H9 (cell line): Measurements from ENCODE around the gene SHB. TPM values are rescaled to one million over a fixed set of nuclear protein-coding genes. Genes with fewer than 3 reads are reported as not detected.
A peak's percentile ranks its signal among the peaks of the same experiment; 100 is the strongest.

ENCODE experiments used
- DNase-seq: peaks from one replicate; pipeline ENCODE4 v3.0.0-alpha.2; 2017
- H2AFZ ChIP-seq: one replicate; pipeline ENCODE4 v1.6.1; 2013; ENCODE audit warnings: mild to moderate bottlenecking, low read length, control low read depth, moderate library complexity
- H2AK5ac ChIP-seq: 2 replicates; pipeline ENCODE4 v1.6.1; 2013; ENCODE audit warnings: low read length, control low read depth, mixed read lengths; ENCODE audit not compliant: insufficient read length
- H2BK120ac ChIP-seq: one replicate; pipeline ENCODE4 v1.6.1; 2013; ENCODE audit warnings: low read depth, mild to moderate bottlenecking, low read length, control low read depth, inconsistent platforms; ENCODE audit not compliant: poor library complexity, severe bottlenecking
- H2BK12ac ChIP-seq: 2 replicates; pipeline ENCODE4 v1.6.1; 2013; ENCODE audit warnings: low read length, control low read depth, mixed read lengths, low read depth; ENCODE audit not compliant: insufficient read length
- H2BK15ac ChIP-seq: 2 replicates; pipeline ENCODE4 v1.6.1; 2013; ENCODE audit warnings: low read depth, low read length, control low read depth
- H2BK20ac ChIP-seq: one replicate; pipeline ENCODE4 v1.6.1; 2013; ENCODE audit warnings: low read depth, mild to moderate bottlenecking, low read length, control low read depth, inconsistent platforms; ENCODE audit not compliant: poor library complexity, severe bottlenecking
- H2BK5ac ChIP-seq: 2 replicates; pipeline ENCODE4 v1.6.1; 2013; ENCODE audit warnings: low read length, control low read depth, mixed read lengths; ENCODE audit not compliant: insufficient read length
- H3K14ac ChIP-seq: 2 replicates; pipeline ENCODE4 v1.6.1; 2013; ENCODE audit warnings: low read length, control low read depth; ENCODE audit not compliant: insufficient read depth
- H3K18ac ChIP-seq: 2 replicates; pipeline ENCODE4 v1.6.1; 2013; ENCODE audit warnings: low read depth, mild to moderate bottlenecking, mixed read lengths, low read length, control low read depth; ENCODE audit not compliant: insufficient read length
- H3K23ac ChIP-seq: 2 replicates; pipeline ENCODE4 v1.6.1; 2013; ENCODE audit warnings: low read length, control low read depth, mixed read lengths, low read depth; ENCODE audit not compliant: insufficient read length
- H3K23me2 ChIP-seq: 2 replicates; pipeline ENCODE4 v1.6.1; 2013; ENCODE audit warnings: low read depth, mild to moderate bottlenecking, mixed read lengths, low read length, control low read depth; ENCODE audit not compliant: insufficient read length, poor library complexity, severe bottlenecking
- H3K27ac ChIP-seq: 2 replicates; pipeline ENCODE4 v1.5.1; 2013; ENCODE audit warnings: low read length, control low read depth, mixed read lengths, low read depth; ENCODE audit not compliant: insufficient read length
- H3K27me3 ChIP-seq: 2 replicates; pipeline ENCODE4 v1.6.1; 2013; ENCODE audit warnings: low read length, control low read depth, inconsistent platforms; ENCODE audit not compliant: insufficient read depth
- H3K4ac ChIP-seq: 2 replicates; pipeline ENCODE4 v1.6.1; 2013; ENCODE audit warnings: low read depth, mild to moderate bottlenecking, control low read depth, inconsistent platforms, low read length, moderate library complexity
- H3K4me1 ChIP-seq: 2 replicates; pipeline ENCODE4 v1.6.1; 2013; ENCODE audit warnings: low read length, control low read depth, inconsistent platforms; ENCODE audit not compliant: insufficient read depth
- H3K4me2 ChIP-seq: 2 replicates; pipeline ENCODE4 v1.6.1; 2013; ENCODE audit warnings: low read length, control low read depth, mixed read lengths; ENCODE audit not compliant: insufficient read length, insufficient read depth
- H3K56ac ChIP-seq: 2 replicates; pipeline ENCODE4 v1.6.1; 2013; ENCODE audit warnings: low read depth, mild to moderate bottlenecking, mixed read lengths, low read length, control low read depth; ENCODE audit not compliant: insufficient read length
- H3K79me1 ChIP-seq: 2 replicates; pipeline ENCODE4 v1.6.1; 2013; ENCODE audit warnings: low read depth, mild to moderate bottlenecking, moderate library complexity, low read length, control low read depth, inconsistent platforms; ENCODE audit not compliant: insufficient read depth, poor library complexity, severe bottlenecking
- H3K79me2 ChIP-seq: 2 replicates; pipeline ENCODE4 v1.6.1; 2013; ENCODE audit warnings: low read length, control low read depth, inconsistent platforms; ENCODE audit not compliant: insufficient read depth
- H3K9ac ChIP-seq: 2 replicates; pipeline ENCODE4 v1.6.1; 2013; ENCODE audit warnings: low read length, control low read depth, mixed read lengths; ENCODE audit not compliant: insufficient read length; ENCODE audit errors: extremely low read depth
- H3K9me3 ChIP-seq: one replicate; pipeline ENCODE4 v1.6.1; 2013; ENCODE audit warnings: low read depth, low read length, inconsistent platforms; ENCODE audit not compliant: control insufficient read depth
- H3T11ph ChIP-seq: one replicate; pipeline ENCODE4 v1.6.1; 2013; ENCODE audit warnings: mild to moderate bottlenecking, low read length, control low read depth, inconsistent platforms
- H4K20me1 ChIP-seq: one replicate; pipeline ENCODE4 v1.6.1; 2013; ENCODE audit not compliant: control insufficient read depth, insufficient read length, insufficient read depth
- H4K5ac ChIP-seq: 2 replicates; pipeline ENCODE4 v1.6.1; 2013; ENCODE audit warnings: low read depth, mild to moderate bottlenecking, mixed read lengths, low read length, control low read depth; ENCODE audit not compliant: insufficient read length
- H4K8ac ChIP-seq: replicated peaks from 2 replicates; pipeline ENCODE4 v1.6.1; 2013; ENCODE audit warnings: low read length, control low read depth, mixed read lengths, low read depth; ENCODE audit not compliant: insufficient read length
- H4K91ac ChIP-seq: 2 replicates; pipeline ENCODE4 v1.6.1; 2013; ENCODE audit warnings: low read depth, mild to moderate bottlenecking, moderate library complexity, mixed read lengths, low read length, control low read depth; ENCODE audit not compliant: insufficient read length
- H3K27ac Mint-ChIP-seq, 3 experiments: 2 replicates in 2 of 3; 3 replicates in 1 of 3; pipeline ENCODE4 v1.8.0; 2020 to 2021; ENCODE audit warnings: mixed read lengths in 3 of 3, mild to moderate bottlenecking in 1 of 3, moderate library complexity in 1 of 3
- H3K27me3 Mint-ChIP-seq: 2 replicates; pipeline ENCODE4 v1.8.0; 2021; ENCODE audit warnings: low read depth, mild to moderate bottlenecking, moderate library complexity, mixed read lengths
- H3K36me3 Mint-ChIP-seq, 3 experiments: 2 replicates in 2 of 3; 3 replicates in 1 of 3; pipeline ENCODE4 v1.8.0; 2020 to 2021; ENCODE audit warnings: low read depth in 3 of 3, mixed read lengths in 3 of 3; ENCODE audit not compliant: insufficient read depth in 1 of 3
- H3K4me1 Mint-ChIP-seq, 2 experiments: 2 replicates each; pipeline ENCODE4 v1.8.0; 2020; ENCODE audit warnings: mixed read lengths in 2 of 2
- H3K4me3 Mint-ChIP-seq, 2 experiments: 2 replicates in 1 of 2; 3 replicates in 1 of 2; pipeline ENCODE4 v1.8.0; 2020 to 2021; ENCODE audit warnings: mild to moderate bottlenecking in 2 of 2, mixed read lengths in 2 of 2, moderate library complexity in 1 of 2
- H3K9me3 Mint-ChIP-seq, 2 experiments: 2 replicates in 1 of 2; 3 replicates in 1 of 2; pipeline ENCODE4 v1.8.0; 2020; ENCODE audit warnings: mild to moderate bottlenecking in 2 of 2, mixed read lengths in 2 of 2, moderate library complexity in 1 of 2
- WGBS: extraction: QIAGEN DNeasy Blood & Tissue Kit; methylation state at CpG from one replicate; pipeline ENCODE4 v1.1.7; 2013; ENCODE audit warnings: missing lambda C conversion rate, low lambda C conversion rate, mixed read lengths; ENCODE audit not compliant: insufficient read length; ENCODE audit errors: extremely low coverage; 5-methylcytosine and 5-hydroxymethylcytosine counted together
- total RNA-seq: library from RNA; stranded (reverse); gene quantifications from 2 replicates; pipeline ENCODE4 v1.2.1, GENCODE V29; 2021
- TF ChIP-seq, protein P1 (sequence below): fragments of 200-600 bp; sonication (generic); conservative IDR thresholded peaks from 3 replicates; pipeline ENCODE4 v1.8.0; 2021; ENCODE audit warnings: antibody characterized with exemption, mild to moderate bottlenecking

The SHB gene
- total RNA-seq, 1 experiment from 2014 or later: 14.6 TPM

DNA sequence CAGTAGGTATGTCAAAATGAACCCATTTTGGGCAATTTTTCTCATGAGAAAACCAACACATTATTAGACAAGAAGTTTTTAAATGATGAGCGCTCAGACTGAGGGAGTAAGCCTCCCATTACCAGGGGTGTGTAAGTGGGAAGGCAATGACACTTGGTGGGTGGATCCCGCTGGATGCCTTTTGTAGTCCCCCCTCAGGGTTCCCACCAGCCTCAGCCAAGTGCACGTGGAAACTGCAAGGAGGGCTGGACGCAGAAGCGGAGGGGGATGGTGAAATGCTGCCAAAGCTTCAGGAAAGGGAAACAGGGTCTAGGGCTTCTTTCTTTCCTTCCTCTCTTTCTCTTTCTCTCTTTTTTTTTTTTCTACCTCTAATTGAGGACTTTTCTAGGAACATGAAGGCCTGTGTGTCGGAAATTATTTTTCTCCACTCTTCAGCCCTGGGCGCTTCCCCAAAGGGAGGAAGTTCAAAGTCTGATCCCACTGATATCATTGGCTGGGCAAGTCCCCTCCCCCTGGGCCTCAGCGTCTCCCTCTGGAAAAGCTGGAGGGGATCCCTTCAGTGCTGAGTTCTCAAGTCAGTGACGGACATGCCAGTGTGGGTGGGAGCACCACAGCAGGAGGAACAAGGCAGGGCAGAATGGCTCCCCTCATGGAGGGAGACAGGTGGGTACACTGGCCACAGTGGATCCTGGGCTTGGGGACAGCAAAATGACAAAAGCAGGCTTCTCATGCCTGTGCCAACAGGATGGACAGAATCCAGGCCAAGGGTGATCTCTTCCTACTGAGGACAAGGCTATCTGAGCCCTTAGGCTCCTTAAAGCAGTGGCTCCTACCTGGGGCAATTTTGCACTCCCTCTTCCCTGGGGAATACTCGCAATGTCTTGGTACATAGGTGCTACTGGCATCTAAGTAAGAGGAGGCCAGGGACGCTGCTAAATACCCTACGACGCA, 141.2 kb downstream of the SHB start:
- Histone ChIP-seq H3K79me2 (no peaks in the 10 kb centered on the region), H4K20me1 (no peaks in the 10 kb centered on the region), H3K4me1 (no peaks in the 10 kb centered on the region), H3K23me2 (no peaks in the 10 kb centered on the region), H2BK12ac (no peak overlapping the region), H2BK5ac (no peak overlapping the region), H3K9me3 (no peaks in the 10 kb centered on the region), H2AFZ (no peak overlapping the region), H3K23ac (no peak overlapping the region), H3K56ac (no peak overlapping the region), H3K18ac (no peak overlapping the region), H3K9ac (no peak overlapping the region), H4K91ac (no peak overlapping the region), H3K4ac (no peak overlapping the region), H3K27me3 (no peaks in the 10 kb centered on the region), H3K27ac (no peak overlapping the region), H3T11ph (no peak overlapping the region), H3K14ac (no peak overlapping the region), H3K79me1 (no peaks in the 10 kb centered on the region), H2BK120ac (no peak overlapping the region), H4K5ac (no peak overlapping the region), H4K8ac (no peak overlapping the region), H2AK5ac (no peak overlapping the region), H3K4me2 (no peak overlapping the region), H2BK20ac (no peak overlapping the region), H2BK15ac (no peak overlapping the region)
- Mint-ChIP-seq H3K27me3 (no peaks in the 10 kb centered on the region), H3K36me3 (no peaks in the 10 kb centered on the region; a peak in 2 of 7 replicates), H3K4me3 (no peak overlapping the region; a peak in 1 of 5 replicates), H3K9me3 (no peaks in the 10 kb centered on the region), H3K4me1 (peaks cover 31 to 38% of the 10 kb centered on the region in 2 experiments), H3K27ac (peak overlapping the region in 1 of 3 experiments; percentile 39; a peak in 2 of 7 replicates)
- TF ChIP-seq, protein P1, sequence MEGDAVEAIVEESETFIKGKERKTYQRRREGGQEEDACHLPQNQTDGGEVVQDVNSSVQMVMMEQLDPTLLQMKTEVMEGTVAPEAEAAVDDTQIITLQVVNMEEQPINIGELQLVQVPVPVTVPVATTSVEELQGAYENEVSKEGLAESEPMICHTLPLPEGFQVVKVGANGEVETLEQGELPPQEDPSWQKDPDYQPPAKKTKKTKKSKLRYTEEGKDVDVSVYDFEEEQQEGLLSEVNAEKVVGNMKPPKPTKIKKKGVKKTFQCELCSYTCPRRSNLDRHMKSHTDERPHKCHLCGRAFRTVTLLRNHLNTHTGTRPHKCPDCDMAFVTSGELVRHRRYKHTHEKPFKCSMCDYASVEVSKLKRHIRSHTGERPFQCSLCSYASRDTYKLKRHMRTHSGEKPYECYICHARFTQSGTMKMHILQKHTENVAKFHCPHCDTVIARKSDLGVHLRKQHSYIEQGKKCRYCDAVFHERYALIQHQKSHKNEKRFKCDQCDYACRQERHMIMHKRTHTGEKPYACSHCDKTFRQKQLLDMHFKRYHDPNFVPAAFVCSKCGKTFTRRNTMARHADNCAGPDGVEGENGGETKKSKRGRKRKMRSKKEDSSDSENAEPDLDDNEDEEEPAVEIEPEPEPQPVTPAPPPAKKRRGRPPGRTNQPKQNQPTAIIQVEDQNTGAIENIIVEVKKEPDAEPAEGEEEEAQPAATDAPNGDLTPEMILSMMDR: no peak
- no CpG with 5 or more reads among the region's 13 CpGs for WGBS
- DNase-seq: no peak
